Stimulated activated CD4-positive, alpha-beta T cell treated with anti-CD3 and anti-CD28 coated beads, Interleukin-15, amount 100 ng/mL, for 1 hour (primary cell): Measurements from ENCODE around the gene MICALL2.

ENCODE experiments used
- DNase-seq, 2 donors: peaks; one replicate each; pipeline ENCODE4 v3.0.0-alpha.2; 2020; ENCODE audit warnings: low read depth in 1 of 2, low spot score in 1 of 2

MICALL2 gene

DNA sequence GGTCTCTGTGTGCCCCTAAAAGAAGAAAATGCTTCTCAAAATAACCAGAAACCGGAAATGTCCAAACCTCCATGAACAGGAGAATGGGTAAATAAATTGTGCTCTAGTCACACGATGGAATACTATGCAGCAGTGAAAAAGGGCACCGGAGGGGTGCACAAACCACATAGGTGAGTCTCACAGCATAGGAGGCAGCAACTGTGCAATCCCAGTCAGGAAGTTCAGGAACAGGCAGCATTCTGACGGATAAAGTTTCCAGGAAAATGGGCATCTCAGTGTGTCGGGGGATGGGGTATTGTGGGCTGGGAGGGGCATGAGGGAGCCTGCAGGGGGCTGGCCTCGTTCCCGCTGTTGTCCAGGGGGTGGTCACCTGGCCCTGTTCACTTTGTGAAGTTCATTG, 63.1 kb downstream of the MICALL2 start:
- no peak for DNase-seq

DNA sequence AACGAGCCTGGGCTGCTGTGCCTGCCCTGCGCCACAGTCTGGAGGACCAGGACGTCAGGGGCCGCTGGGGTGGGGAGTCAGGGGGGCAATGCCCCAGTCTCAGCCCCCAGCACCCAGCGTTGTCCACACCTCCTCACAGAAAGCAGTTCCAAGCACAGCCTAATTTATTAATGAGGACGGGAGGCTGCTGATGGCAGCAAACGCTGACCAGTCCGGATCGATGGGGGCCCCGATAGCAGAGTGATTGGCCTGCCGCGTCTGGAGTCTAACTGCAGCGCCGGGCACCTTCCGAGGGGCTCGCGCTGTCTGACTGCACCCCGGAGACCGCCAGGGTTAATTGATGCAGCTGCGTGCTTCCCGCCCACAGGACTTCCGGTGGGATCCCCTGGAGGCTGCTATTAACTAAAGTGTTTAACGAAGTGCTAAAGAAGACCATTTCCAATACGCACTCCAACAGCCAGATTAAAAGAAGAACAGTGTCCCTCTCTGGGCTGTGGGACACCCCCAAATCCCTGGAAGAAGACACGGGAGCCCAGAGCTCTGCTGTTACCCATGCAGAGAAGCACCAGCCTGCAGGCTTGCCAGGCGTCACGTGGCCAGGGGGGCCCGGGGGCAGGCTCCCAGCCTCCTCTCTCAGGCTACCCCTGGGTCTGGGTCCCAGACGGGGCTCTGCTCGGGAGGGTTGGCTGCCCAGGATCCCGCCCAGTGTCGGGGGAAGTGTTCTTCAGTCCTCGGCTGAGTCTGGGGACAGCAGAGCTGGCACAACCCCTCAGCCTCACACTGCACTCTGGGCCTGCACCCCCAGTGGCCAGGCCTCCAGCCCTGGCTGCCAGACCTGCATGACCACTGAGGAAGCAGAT, 63.8 kb downstream of the MICALL2 start:
- no peak for DNase-seq

DNA sequence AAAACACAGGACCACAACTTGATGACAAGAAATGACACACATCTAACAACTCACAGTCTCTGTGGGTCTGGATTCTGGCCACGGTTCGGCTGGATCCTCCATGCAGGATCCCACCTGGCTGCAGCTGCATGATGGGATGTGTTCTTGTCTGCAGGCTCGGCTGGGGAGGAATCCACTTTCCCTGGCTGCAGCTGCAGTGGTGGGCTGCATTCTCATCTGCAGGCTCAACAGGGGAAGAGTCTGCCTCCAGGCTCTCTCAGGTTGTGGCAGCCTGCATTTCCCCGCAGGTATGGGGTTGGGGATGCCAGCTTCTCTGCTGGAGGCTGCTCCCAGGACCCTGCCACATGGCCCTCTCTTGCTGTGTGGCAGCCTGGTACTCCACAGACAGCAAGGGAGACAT, 64.9 kb downstream of the MICALL2 start:
- no peak for DNase-seq

DNA sequence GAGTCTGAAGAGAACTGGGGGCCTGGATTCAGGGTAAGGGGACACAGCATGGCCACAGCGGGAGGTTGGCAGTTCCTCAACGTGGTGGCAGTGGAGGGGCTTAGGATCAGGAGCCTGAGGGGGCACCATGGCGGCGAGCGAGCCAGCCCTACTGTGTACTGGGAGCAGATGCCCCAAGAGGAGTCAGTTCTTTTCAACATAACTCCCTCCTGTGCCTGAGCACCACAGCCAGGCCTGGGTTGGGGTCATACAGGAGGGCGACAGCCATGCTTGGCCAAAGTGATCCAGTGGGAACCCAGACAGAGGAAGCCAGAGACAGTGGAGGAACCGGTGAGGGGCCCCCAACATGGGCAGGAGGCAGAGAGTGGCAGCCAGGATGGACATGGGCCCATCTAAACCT, 65.8 kb downstream of the MICALL2 start:
- DNase-seq = no peak

DNA sequence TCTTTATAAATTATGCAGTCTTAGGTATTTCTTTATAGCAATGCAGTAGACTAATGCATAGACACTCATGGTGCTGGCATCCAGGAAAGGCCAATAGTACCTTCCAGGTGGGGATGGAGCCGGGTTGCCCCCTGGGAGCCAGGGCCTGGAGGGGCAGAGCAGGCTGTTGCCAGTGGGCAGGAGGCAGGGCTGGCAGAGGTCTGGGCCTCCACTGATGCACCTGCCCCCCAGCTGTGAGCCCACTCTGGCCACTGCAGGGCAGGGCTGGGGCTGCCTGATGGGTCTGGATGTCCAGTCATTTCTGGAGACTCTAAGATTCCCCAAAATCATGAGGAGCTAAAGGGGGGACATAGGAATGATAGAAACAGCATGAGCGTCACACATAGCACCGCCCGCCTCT, 66.7 kb downstream of the MICALL2 start:
- no peak for DNase-seq

GRCh38 chr7:1391449-1391848, 67.8 kb downstream of the MICALL2 start:
- DNase-seq = no peak

DNA sequence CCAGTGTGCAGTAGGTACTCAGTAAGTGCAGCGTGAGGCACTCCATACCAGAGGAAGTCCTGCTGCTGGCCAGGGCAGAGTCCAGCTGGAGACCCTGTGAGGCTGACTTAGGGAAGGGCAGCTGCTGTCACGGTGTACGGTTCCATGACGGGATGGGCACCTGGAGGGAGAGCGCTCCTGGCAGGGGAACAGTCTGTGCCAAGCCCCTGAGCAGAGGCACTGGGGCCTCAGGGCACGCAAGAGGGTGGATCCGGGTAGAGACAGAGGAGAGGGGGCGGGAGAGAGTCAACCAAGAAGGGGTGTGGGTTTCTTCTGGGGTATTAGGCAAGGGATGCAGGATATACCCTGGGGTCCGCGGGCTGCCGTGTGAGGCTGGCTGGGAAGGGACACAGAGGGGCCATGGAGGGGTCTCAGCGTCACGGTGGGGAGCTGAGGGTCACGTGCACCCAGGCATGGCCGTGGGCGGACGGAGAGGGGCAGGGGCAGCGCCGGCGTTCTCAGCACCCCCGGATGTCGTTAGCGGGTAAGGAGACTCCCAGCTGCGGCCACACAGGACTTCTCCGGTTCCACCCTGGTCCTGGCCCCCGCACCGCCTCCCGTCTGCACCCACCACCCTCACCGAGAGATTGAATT, 70.5 kb downstream of the MICALL2 start:
- DNase-seq = no peak

DNA sequence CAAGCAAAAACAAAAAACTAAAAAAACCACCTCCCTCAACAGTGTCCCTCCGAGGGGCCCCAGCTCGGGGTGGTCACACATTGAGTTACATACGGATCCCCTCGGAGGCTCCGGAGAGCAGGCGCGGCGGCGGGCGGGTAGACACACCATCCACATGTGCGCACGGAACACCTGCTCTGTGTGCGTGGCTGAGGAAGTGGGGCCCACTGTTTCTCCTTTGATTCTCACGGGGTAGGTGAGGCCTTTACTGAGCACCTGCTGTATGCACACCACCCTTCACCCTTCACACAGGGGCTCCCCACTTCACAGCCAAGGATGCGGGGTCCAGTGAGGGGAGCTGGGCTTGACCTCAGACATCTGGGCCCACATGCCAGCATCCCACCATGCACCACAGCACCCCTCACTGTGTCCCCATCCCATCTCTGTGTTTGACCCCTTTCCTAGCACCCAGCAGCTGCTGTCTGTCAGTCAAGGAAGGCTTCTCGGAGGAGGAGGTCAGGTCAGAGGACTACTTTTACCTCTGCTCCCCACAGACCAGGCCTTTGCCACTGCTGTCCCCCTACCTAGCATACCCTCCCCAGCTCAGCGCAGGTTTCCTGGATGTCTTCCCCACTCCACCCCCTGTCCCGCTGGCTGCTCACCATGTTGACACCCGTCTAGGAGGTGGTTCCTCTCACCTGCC, 71.1 kb downstream of the MICALL2 start:
- DNase-seq = no peak

DNA sequence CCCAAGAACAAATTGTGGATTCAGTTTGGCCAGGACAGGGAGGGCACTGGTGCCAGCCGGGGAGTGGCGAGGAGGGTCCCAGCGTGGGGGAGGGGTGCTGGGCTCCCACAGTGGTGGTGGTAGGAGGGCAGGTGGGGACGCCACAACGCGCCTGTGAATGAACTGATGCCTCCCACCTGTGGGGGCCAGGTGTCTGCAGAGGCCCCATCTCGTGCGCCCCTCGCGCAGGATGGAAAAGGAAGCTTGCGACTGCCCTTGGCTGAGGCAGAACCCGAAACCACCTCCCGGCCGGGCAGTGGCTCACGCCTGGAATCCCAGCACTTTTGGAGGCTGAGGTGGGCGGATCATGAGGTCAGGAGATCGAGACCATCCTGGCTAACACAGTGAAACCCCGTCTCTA, 72.0 kb downstream of the MICALL2 start:
- no peak for DNase-seq

DNA sequence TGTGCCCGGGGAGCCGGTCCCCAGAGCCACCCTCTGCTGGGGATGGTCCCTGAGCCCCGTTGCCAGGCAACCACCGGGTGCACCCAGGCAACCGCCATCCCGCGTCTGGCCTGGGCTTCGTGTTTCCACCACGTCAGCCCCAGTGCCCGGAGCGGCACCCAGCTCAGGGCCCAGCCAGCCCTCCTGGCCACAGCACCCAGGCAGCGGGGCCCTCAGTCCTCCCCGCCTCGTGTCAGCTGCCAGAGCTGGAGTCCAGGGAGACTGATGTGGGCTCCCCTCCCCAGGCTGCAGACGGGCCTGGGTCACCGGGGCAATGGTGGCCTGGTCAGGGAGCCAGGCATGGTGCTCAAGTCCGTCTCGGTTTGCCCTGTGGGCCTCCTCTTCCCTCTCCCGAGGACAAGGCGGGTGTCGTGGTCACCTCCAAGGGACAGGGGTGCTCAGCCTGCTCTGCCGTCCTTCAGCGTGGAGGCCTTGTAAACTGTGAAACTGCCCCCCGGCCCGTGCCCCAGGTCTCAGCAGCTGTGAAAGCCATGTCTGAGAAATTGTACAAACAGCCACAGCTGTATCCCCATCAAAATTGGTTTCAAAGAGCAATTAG, 72.5 kb downstream of the MICALL2 start:
- DNase-seq = no peak

DNA sequence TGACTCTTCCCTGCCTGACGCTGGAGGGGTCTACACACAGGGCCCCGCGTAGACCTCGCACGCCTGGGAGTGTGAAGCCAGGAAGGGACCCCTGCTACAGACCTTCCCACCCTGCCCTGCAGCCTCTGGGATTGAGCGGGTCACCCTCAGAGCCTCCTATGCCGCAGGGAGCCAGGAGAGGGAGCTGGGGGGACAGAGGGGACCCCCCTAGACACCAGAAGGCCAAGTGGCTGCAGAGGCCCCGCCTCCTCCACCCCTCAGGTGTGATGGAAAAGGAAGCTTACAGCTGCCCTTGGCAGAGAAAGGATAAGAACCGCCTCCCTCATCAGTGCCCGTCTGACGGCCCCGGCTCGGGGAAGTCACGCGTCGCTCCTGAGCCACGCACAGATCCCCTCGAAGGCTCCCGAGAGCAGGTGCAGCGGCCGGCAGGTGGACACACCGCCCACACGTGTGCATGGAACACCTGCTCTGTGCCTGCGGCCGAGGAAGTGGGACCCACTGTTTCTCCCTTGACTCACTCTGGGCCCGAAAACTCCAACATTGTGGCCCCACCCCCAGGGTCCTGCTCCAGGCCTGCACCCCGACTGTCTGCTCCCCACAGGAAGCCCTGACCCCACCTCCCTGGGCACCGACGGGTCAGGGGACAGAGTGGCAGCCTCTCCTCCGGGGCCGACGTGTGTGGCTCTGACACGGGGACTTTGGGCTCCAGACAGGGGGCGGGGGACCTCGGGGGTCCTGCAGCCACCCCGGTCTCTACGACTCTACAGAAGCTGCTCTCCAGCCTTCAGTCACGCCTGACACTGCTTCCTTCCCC, 73.3 kb downstream of the MICALL2 start:
- DNase-seq = no peak

- no peak for DNase-seq
Observed at GRCh38 chr7:1385086-1385808, 74.0 kb downstream of the MICALL2 start.
